DOHH2 (cell line): ENCODE data around the gene FKBP2.

Experiments used
- H3F3A ChIP-seq: fragments of 200-600 bp; sonication (generic), shearing (Covaris generic); 2 replicates; pipeline ENCODE4 v1.6.0; 2016; ENCODE audit warnings: antibody characterized with exemption, mild to moderate bottlenecking; ENCODE audit not compliant: control insufficient read depth, insufficient read depth
- H3K27ac ChIP-seq: fragments of 200-600 bp; sonication (generic); 2 replicates; pipeline ENCODE4 v1.5.1; 2014; ENCODE audit warnings: low read depth, mild to moderate bottlenecking, low read length, moderate library complexity
- H3K27me3 ChIP-seq: fragments of 200-600 bp; sonication (generic); 2 replicates; pipeline ENCODE4 v1.6.1; 2014; ENCODE audit warnings: mild to moderate bottlenecking, low read length, mixed read lengths; ENCODE audit not compliant: control insufficient read depth
- H3K36me3 ChIP-seq: fragments of 200-600 bp; sonication (generic); 2 replicates; pipeline ENCODE4 v1.6.1; 2014; ENCODE audit warnings: mild to moderate bottlenecking, low read length, moderate library complexity, mixed read lengths; ENCODE audit not compliant: control insufficient read depth
- H3K4me1 ChIP-seq: fragments of 200-600 bp; sonication (generic); 2 replicates; pipeline ENCODE4 v1.6.1; 2014; ENCODE audit warnings: mild to moderate bottlenecking, low read length, mixed read lengths; ENCODE audit not compliant: control insufficient read depth
- H3K4me2 ChIP-seq: fragments of 200-600 bp; sonication (generic); 2 replicates; pipeline ENCODE4 v1.6.0; 2014; ENCODE audit warnings: mild to moderate bottlenecking, low read length, moderate library complexity
- H3K4me3 ChIP-seq: fragments of 200-600 bp; sonication (generic); 2 replicates; pipeline ENCODE4 v1.5.1; 2014; ENCODE audit warnings: mild to moderate bottlenecking, low read length, mixed read lengths
- H3K79me2 ChIP-seq: fragments of 200-600 bp; sonication (generic); 2 replicates; pipeline ENCODE4 v1.6.1; 2014; ENCODE audit warnings: mild to moderate bottlenecking, low read length, mixed read lengths; ENCODE audit not compliant: control insufficient read depth
- H3K9me2 ChIP-seq: fragments of 200-600 bp; sonication (generic); replicated peaks from 2 replicates; pipeline ENCODE4 v1.6.1; 2014; ENCODE audit warnings: mild to moderate bottlenecking, low read length, mixed read lengths; ENCODE audit not compliant: control insufficient read depth
- H3K9me3 ChIP-seq: fragments of 200-600 bp; sonication (generic); 2 replicates; pipeline ENCODE4 v1.6.1; 2014; ENCODE audit warnings: antibody characterized with exemption, low read length, mixed read lengths; ENCODE audit not compliant: control insufficient read depth, insufficient read depth
- H4K20me1 ChIP-seq: fragments of 200-600 bp; sonication (generic); 2 replicates; pipeline ENCODE4 v1.6.0; 2014; ENCODE audit warnings: low read depth, mild to moderate bottlenecking, antibody characterized with exemption, low read length, moderate library complexity; ENCODE audit not compliant: control insufficient read depth, insufficient read depth
- EZH2phosphoT487 ChIP-seq: fragments of 200-600 bp; sonication (generic); IDR thresholded peaks from 2 replicates; pipeline ENCODE4 v1.6.1; 2017; ENCODE audit warnings: borderline replicate concordance, mild to moderate bottlenecking, antibody characterized with exemption, low read length, moderate library complexity, mixed read lengths
- TF ChIP-seq, protein P1 (sequence below): fragments of 200-600 bp; sonication (generic); IDR thresholded peaks from one replicate; pipeline ENCODE4 v1.5.1; 2014; ENCODE audit warnings: antibody characterized with exemption, mild to moderate bottlenecking, low read depth, low read length; ENCODE audit not compliant: poor library complexity, severe bottlenecking

The FKBP2 gene

DNA sequence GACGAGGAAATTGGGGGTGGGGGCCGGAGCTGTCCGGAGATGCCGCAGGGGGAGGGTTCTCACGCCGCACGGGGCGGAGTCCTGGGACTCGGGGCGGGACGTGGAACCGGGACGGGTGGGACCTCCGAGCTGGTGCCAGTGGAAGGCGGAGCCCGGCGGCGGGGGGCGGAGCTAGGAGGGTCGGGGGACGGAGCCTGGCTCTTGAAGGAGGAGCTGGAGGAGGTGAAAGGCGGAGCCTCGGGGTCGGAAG is 271 bp downstream of the FKBP2 start:
- Histone ChIP-seq H3F3A (peaks cover 44% of the 10 kb centered on the region), H3K9me2 (no peaks in the 10 kb centered on the region), H3K27ac (peak overlapping the region; percentile 97), H3K27me3 (no peaks in the 10 kb centered on the region), H3K4me3 (peak overlapping the region; percentile 99), H3K9me3 (no peaks in the 10 kb centered on the region), H3K79me2 (peaks cover 46% of the 10 kb centered on the region), H3K4me1 (peaks cover 72% of the 10 kb centered on the region), H4K20me1 (no peaks in the 10 kb centered on the region), H3K36me3 (peaks cover 74% of the 10 kb centered on the region), H3K4me2 (peak overlapping the region; percentile 92)
- TF ChIP-seq, protein P1, sequence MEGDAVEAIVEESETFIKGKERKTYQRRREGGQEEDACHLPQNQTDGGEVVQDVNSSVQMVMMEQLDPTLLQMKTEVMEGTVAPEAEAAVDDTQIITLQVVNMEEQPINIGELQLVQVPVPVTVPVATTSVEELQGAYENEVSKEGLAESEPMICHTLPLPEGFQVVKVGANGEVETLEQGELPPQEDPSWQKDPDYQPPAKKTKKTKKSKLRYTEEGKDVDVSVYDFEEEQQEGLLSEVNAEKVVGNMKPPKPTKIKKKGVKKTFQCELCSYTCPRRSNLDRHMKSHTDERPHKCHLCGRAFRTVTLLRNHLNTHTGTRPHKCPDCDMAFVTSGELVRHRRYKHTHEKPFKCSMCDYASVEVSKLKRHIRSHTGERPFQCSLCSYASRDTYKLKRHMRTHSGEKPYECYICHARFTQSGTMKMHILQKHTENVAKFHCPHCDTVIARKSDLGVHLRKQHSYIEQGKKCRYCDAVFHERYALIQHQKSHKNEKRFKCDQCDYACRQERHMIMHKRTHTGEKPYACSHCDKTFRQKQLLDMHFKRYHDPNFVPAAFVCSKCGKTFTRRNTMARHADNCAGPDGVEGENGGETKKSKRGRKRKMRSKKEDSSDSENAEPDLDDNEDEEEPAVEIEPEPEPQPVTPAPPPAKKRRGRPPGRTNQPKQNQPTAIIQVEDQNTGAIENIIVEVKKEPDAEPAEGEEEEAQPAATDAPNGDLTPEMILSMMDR, result no peak
- TF ChIP-seq EZH2phosphoT487, result no peak

DNA sequence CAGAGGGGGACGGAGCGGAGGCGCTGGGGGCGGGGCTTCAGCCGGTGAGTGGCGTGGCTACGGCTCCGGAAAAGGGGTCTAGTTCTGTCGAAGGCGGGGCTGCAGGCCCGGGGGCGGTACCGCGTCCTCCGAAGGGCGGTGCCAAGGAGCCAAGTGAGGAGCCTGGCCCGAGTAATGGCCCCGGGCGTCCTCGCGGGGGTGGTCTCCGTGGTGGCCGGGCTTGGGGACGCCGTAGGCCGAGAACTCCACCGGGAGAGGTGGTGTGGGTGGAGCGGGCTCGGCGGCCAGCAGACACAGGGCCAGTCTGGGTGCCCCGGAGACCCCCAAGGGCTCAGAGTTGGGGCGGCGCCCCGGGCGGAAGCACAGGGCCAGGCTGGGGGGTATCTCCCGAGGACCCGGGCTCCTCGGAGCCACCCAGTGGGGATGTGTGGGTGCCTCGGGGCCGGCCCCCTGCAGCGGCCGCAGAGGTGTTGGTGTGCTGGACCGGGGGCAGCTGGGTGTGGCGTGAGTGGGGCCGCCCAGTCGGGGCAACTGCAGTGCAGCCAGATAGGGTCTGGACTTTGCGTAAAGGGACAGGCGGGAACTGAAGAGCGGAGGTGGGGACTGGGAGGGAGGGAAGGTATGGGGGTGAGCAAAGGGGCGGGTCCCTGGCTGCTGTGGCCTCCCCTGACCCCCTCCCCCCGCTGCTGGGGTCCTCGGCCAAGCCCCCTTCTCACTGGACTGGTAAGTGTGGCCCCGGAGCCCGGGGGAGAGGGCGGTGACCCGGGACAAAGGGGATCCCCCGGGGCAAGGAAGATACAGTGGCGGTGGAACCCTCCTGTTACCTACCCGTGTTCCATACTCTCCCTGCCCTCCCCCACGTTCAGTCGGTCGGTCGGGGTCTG is 838 bp downstream of the FKBP2 start:
- H3K27ac ChIP-seq, result peak overlapping the region; percentile 63

DNA sequence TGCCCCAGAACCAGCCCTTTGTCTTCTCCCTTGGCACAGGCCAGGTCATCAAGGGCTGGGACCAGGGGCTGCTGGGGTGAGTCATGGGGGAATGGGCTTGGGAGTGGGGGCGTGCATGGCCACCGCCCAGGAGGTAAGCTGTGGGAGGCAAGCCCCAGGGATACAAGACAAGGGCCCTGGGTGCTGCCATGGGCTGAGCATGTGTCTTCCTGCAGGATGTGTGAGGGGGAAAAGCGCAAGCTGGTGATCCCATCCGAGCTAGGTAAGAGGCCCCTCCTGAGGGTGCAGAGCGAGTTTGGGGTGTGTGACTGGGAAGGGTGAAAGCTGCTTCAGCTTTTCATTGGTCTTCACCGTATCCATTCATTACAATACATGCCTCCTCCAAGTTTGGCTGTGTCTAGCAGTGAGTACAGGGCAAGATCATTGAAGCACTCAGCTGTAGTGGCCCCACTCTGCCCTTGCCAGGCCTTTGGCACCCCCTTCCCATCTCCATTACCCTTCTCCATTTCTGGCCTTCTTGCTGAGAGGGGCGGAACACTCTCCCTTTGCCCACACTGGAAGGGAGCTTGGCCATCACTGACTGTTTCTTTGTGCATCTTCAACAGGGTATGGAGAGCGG is 2.5 kb downstream of the FKBP2 start:
- TF ChIP-seq, protein P1, result no peak
- TF ChIP-seq EZH2phosphoT487, result no peak
- peak overlapping the region; percentile 99; the same call in 1 of the 2 replicates for H3K4me3 ChIP-seq
- H3K36me3 ChIP-seq, result peaks cover 62% of the 10 kb centered on the region
- no peaks in the 10 kb centered on the region for H4K20me1 ChIP-seq
- H3F3A ChIP-seq, result peaks cover 47% of the 10 kb centered on the region
- peaks cover 48% of the 10 kb centered on the region for H3K79me2 ChIP-seq
- H3K9me3 ChIP-seq, result no peaks in the 10 kb centered on the region
- 0 out of 2 replicates have a peak overlapping the region, but pooled peaks have one; percentile 77 for H3K4me2 ChIP-seq
- H3K27me3 ChIP-seq, result no peaks in the 10 kb centered on the region
- peaks cover 68% of the 10 kb centered on the region for H3K4me1 ChIP-seq
- H3K27ac ChIP-seq, result no peak overlapping the region
- H3K9me2 ChIP-seq, result no peaks in the 10 kb centered on the region

More for the DNA sequence above, 838 bp downstream of the FKBP2 start:
- H3K9me2 ChIP-seq, result no peaks in the 10 kb centered on the region
- no peaks in the 10 kb centered on the region for H3K9me3 ChIP-seq
- TF ChIP-seq EZH2phosphoT487, result no peak
- TF ChIP-seq, protein P1, result peak; percentile 14
- H3F3A ChIP-seq, result peaks cover 44% of the 10 kb centered on the region
- peaks cover 74% of the 10 kb centered on the region for H3K36me3 ChIP-seq
- H4K20me1 ChIP-seq, result no peaks in the 10 kb centered on the region
- H3K79me2 ChIP-seq, result peaks cover 48% of the 10 kb centered on the region
- peaks cover 69% of the 10 kb centered on the region for H3K4me1 ChIP-seq
- peak overlapping the region; percentile 99 for H3K4me3 ChIP-seq
- H3K27me3 ChIP-seq, result no peaks in the 10 kb centered on the region
- peak overlapping the region; percentile 77 for H3K4me2 ChIP-seq
